Astrocyte (in vitro differentiated cells and primary cell): ENCODE measurements around the gene PFDN1. TPM values are rescaled to one million over a fixed set of nuclear protein-coding genes. Genes with fewer than 3 reads are reported as not detected.

Source experiments
- DNase-seq: peaks from one replicate; pipeline ENCODE4 v3.0.0-alpha.2; 2010; ENCODE audit warnings: low read depth
- FAIRE-seq: peaks from 2 replicates; lab custom pipeline; 2011; peaks lifted over from hg19 to GRCh38; lab: Jason Lieb, UNC
- H2AFZ ChIP-seq: 2 replicates; pipeline ENCODE4 v1.6.0; 2012; ENCODE audit warnings: low read depth, low read length, inconsistent platforms
- H3K27ac ChIP-seq: 2 replicates; pipeline ENCODE4 v1.5.1; 2011; ENCODE audit warnings: low read depth, low read length, inconsistent platforms
- H3K27me3 ChIP-seq: 2 replicates; pipeline ENCODE4 v1.6.0; 2011; ENCODE audit warnings: low read length, inconsistent platforms; ENCODE audit not compliant: insufficient read depth
- H3K36me3 ChIP-seq: 2 replicates; pipeline ENCODE4 v1.5.1; 2011; ENCODE audit warnings: low read length, inconsistent platforms; ENCODE audit not compliant: insufficient read depth
- H3K4me1 ChIP-seq: 2 replicates; pipeline ENCODE4 v1.5.1; 2011; ENCODE audit warnings: low read length, inconsistent platforms; ENCODE audit not compliant: insufficient read depth
- H3K4me2 ChIP-seq: 2 replicates; pipeline ENCODE4 v1.6.0; 2012; ENCODE audit warnings: low read length, inconsistent platforms
- H3K4me3 ChIP-seq: 2 replicates; pipeline ENCODE4 v1.5.1; 2011; ENCODE audit warnings: low read depth, mild to moderate bottlenecking, low read length, inconsistent platforms; ENCODE audit not compliant: insufficient read depth
- H3K79me2 ChIP-seq: 2 replicates; pipeline ENCODE4 v1.6.0; 2012; ENCODE audit warnings: mild to moderate bottlenecking, low read length, inconsistent platforms; ENCODE audit not compliant: insufficient read depth
- H3K9ac ChIP-seq: 2 replicates; pipeline ENCODE4 v1.6.0; 2012; ENCODE audit warnings: mild to moderate bottlenecking, low read length, inconsistent platforms
- H3K9me3 ChIP-seq: 2 replicates; pipeline ENCODE4 v1.5.1; 2012; ENCODE audit warnings: low read depth, mild to moderate bottlenecking, low read length, inconsistent platforms; ENCODE audit not compliant: insufficient read depth
- H4K20me1 ChIP-seq: 2 replicates; pipeline ENCODE4 v1.6.0; 2012; ENCODE audit warnings: low read length, inconsistent platforms; ENCODE audit not compliant: insufficient read depth
- H3K27ac Mint-ChIP-seq: one replicate; pipeline ENCODE4 v1.8.0; 2021; ENCODE audit warnings: mild to moderate bottlenecking, mixed read lengths; ENCODE audit not compliant: unreplicated experiment
- H3K27me3 Mint-ChIP-seq: one replicate; pipeline ENCODE4 v1.8.0; 2021; ENCODE audit warnings: low read depth, mixed read lengths; ENCODE audit not compliant: unreplicated experiment
- H3K36me3 Mint-ChIP-seq: one replicate; pipeline ENCODE4 v1.8.0; 2021; ENCODE audit warnings: low read depth, mixed read lengths; ENCODE audit not compliant: unreplicated experiment
- H3K4me1 Mint-ChIP-seq: one replicate; pipeline ENCODE4 v1.8.0; 2021; ENCODE audit warnings: low read depth, mixed read lengths; ENCODE audit not compliant: unreplicated experiment
- H3K4me3 Mint-ChIP-seq: one replicate; pipeline ENCODE4 v1.8.0; 2021; ENCODE audit warnings: mild to moderate bottlenecking, moderate library complexity, mixed read lengths; ENCODE audit not compliant: unreplicated experiment
- H3K9me3 Mint-ChIP-seq: one replicate; pipeline ENCODE4 v1.8.0; 2021; ENCODE audit warnings: mild to moderate bottlenecking, mixed read lengths; ENCODE audit not compliant: unreplicated experiment
- EZH2 ChIP-seq: IDR thresholded peaks from 2 replicates; pipeline ENCODE4 v1.6.1; 2012; ENCODE audit warnings: mild to moderate bottlenecking, low read length, inconsistent platforms; ENCODE audit not compliant: insufficient read depth
- total RNA-seq: library from RNA; stranded (reverse); gene quantifications from 2 replicates; pipeline ENCODE4 v1.2.1, GENCODE V29; 2021
- TF ChIP-seq, protein P1 (sequence below): IDR thresholded peaks from 2 replicates; pipeline ENCODE4 v1.5.1; 2011; ENCODE audit warnings: low read depth, mild to moderate bottlenecking, inconsistent platforms, low read length, moderate library complexity; ENCODE audit not compliant: insufficient read depth

Gene PFDN1
- total RNA-seq, 1 donor from 2014 or later: 202 TPM

DNA sequence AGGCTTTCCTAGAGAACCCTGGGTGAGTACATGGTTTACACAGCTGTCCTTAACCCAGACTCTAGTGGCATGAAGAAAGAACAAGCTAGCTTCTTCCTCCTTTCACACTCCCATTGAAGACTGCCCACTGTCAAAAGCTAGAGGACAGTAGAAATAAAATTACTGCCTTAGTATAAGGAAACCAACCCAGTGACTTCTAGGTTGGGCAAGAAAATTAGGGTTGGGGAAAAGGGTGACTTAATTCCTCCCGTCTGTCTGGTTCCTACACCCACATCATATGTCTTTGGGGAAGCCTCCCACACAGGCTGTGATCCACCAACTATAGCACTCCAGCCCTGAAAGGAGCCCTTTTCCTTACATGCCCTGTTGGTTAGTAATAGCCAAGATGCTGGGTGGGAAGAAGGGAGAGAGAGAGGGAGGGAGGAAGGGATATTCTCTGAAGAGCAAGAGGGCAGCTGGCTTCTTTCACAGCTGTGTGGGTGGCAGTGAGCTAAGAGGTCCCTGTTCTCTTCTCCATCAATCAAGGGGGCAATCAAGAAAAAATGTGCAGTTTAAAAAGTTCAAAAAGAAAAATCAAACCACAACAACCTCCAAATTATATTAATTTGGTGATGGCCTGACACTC is 21.8 kb upstream of the PFDN1 start:
- Histone ChIP-seq H3K27ac (peak overlapping the region; percentile 97), H3K79me2 (no peaks in the 10 kb centered on the region), H3K9me3 (no peaks in the 10 kb centered on the region), H3K4me3 (no peak overlapping the region), H3K36me3 (no peaks in the 10 kb centered on the region), H3K4me1 (peaks cover 49% of the 10 kb centered on the region), H3K9ac (peak overlapping the region; percentile 63), H4K20me1 (no peaks in the 10 kb centered on the region), H2AFZ (no peak overlapping the region), H3K27me3 (no peaks in the 10 kb centered on the region), H3K4me2 (peak overlapping the region; percentile 83)
- Mint-ChIP-seq H3K4me3 (peak overlapping the region; percentile 46), H3K36me3 (peaks cover 2% of the 10 kb centered on the region), H3K27me3 (no peaks in the 10 kb centered on the region), H3K27ac (peak overlapping the region; percentile 99), H3K9me3 (no peaks in the 10 kb centered on the region), H3K4me1 (peaks cover 77% of the 10 kb centered on the region)
- FAIRE-seq: no peak
- DNase-seq: peak; percentile 98
- TF ChIP-seq EZH2: no peak

DNA sequence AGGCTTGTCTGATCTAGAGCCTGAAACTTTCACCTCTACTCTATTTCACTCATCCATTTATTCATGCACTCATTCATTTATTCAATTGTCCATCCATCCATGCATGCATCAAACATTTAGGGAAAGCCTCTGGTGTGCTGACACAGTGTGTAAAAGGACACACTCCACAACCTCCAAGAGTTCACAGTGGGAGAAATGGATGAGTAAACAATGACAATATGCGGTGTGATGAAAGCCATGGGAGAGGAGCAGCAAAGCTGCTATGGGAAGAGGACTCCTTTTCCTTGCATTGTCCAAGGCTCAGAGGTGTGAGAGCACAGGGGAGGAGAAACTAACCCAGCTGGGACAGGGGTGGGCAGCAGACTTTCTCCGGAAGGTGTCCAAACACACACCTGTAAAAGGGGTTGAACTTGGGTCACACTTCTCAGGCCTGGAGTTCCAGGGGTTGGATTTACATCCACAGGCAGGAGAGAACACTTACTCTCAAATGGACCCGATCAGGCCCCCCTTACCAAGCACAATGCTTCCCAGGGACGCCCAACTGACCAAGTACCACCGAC is 21.2 kb upstream of the PFDN1 start:
- peaks cover 2% of the 10 kb centered on the region for H3K36me3 Mint-ChIP-seq
- no peaks in the 10 kb centered on the region for H3K9me3 Mint-ChIP-seq
- Histone ChIP-seq H3K79me2 (no peaks in the 10 kb centered on the region), H3K36me3 (no peaks in the 10 kb centered on the region), H3K27me3 (no peaks in the 10 kb centered on the region), H3K9me3 (no peaks in the 10 kb centered on the region), H3K27ac (peak overlapping the region; percentile 97), H4K20me1 (no peaks in the 10 kb centered on the region), H3K4me3 (no peak overlapping the region), H3K4me2 (peak overlapping the region; percentile 83), H3K4me1 (peaks cover 49% of the 10 kb centered on the region), H2AFZ (no peak overlapping the region), H3K9ac (peak overlapping the region; percentile 63)
- peak overlapping the region; percentile 99 for H3K27ac Mint-ChIP-seq
- TF ChIP-seq EZH2: no peak
- TF ChIP-seq, protein P1, sequence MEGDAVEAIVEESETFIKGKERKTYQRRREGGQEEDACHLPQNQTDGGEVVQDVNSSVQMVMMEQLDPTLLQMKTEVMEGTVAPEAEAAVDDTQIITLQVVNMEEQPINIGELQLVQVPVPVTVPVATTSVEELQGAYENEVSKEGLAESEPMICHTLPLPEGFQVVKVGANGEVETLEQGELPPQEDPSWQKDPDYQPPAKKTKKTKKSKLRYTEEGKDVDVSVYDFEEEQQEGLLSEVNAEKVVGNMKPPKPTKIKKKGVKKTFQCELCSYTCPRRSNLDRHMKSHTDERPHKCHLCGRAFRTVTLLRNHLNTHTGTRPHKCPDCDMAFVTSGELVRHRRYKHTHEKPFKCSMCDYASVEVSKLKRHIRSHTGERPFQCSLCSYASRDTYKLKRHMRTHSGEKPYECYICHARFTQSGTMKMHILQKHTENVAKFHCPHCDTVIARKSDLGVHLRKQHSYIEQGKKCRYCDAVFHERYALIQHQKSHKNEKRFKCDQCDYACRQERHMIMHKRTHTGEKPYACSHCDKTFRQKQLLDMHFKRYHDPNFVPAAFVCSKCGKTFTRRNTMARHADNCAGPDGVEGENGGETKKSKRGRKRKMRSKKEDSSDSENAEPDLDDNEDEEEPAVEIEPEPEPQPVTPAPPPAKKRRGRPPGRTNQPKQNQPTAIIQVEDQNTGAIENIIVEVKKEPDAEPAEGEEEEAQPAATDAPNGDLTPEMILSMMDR: no peak
- peaks cover 71% of the 10 kb centered on the region for H3K4me1 Mint-ChIP-seq
- FAIRE-seq: no peak
- H3K4me3 Mint-ChIP-seq: no peak overlapping the region
- no peaks in the 10 kb centered on the region for H3K27me3 Mint-ChIP-seq
- peak; percentile 41 for DNase-seq

DNA sequence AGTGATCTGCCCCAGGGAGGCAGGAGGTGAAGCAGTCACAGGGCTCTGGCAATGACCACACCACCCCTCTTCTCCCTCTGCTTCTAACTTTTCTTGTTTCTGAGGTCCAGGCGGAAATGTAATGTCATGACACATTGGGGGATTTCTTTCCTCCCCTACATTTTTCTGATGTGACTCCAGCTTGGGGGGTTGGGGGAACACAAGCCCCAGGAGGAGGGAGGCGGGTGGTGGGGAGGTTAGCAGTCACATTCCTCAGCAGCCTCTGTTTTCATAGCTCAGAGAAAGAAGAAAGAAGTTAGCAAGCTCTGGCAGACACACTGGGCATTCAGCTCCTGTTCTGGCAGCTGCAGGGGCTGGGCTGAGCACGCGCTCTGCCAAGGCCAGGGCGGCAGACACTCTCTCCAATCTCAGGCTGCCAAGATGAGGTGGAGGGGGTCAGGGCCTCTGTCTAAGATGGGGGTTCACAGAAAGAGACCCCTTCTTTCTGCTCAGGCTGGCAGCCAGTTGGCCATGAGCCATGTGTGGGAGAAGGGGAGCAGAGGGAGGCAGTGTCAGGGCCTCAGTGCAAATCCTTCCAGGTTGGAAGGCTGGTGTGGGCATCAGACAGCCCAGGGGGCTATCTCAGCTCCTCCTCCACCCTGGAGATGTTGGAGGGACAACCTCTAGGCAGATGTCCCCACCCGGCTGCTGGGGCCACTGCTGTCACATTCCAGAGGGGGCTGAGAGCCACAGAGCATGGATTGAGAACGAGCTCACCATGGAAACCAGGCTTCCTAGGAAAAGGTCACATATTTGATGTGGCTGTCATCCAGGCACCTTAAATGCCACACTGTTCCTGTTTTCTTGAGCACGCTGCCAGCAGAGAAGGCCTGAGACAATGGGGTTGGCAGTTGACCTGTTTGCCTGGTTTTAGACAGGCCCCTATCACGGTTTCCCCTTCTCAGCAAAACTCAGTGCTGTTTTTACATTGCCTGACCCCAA is 20.1 kb upstream of the PFDN1 start:
- Mint-ChIP-seq H3K9me3 (no peaks in the 10 kb centered on the region), H3K27me3 (no peaks in the 10 kb centered on the region), H3K36me3 (peaks cover 2% of the 10 kb centered on the region), H3K27ac (peak overlapping the region; percentile 99), H3K4me1 (peaks cover 65% of the 10 kb centered on the region), H3K4me3 (peak overlapping the region; percentile 45)
- no peaks in the 10 kb centered on the region for H4K20me1 ChIP-seq
- no peaks in the 10 kb centered on the region for H3K36me3 ChIP-seq
- no peaks in the 10 kb centered on the region for H3K27me3 ChIP-seq
- peaks cover 51% of the 10 kb centered on the region for H3K4me1 ChIP-seq
- FAIRE-seq (no peak), DNase-seq (peak; percentile 97)
- H2AFZ ChIP-seq: no peak overlapping the region
- peak overlapping the region; percentile 83 for H3K4me2 ChIP-seq
- peak overlapping the region; percentile 97 for H3K27ac ChIP-seq
- peak overlapping the region; percentile 35 for H3K4me3 ChIP-seq
- TF ChIP-seq, protein P1: no peak
- no peak for TF ChIP-seq EZH2
- peak overlapping the region; percentile 88 for H3K9ac ChIP-seq
- H3K79me2 ChIP-seq: no peaks in the 10 kb centered on the region
- no peaks in the 10 kb centered on the region for H3K9me3 ChIP-seq
